Keratinocyte (primary cell): Measurements from ENCODE around the gene TTC28. TPM values are rescaled to one million over a fixed set of nuclear protein-coding genes. Genes with fewer than 3 reads are reported as not detected.

ENCODE experiments used
- DNase-seq: peaks from one replicate; pipeline ENCODE4 v3.0.0-alpha.2; 2011; ENCODE audit warnings: low read depth, missing footprints, low spot score
- FAIRE-seq: peaks from 2 replicates; lab custom pipeline; 2011; peaks lifted over from hg19 to GRCh38; lab: Jason Lieb, UNC
- H2AFZ ChIP-seq: 2 replicates; pipeline ENCODE4 v1.6.0; 2012; ENCODE audit warnings: low read length, control low read depth, inconsistent platforms; ENCODE audit not compliant: control insufficient read depth
- H3K27ac ChIP-seq: 2 replicates; pipeline ENCODE4 v1.5.1; 2011; ENCODE audit warnings: low read length; ENCODE audit not compliant: control insufficient read depth, insufficient read depth
- H3K27me3 ChIP-seq: 3 replicates; pipeline ENCODE4 v1.6.0; 2011; ENCODE audit warnings: low read length; ENCODE audit not compliant: control insufficient read depth, insufficient read depth; ENCODE audit errors: extremely low read depth
- H3K36me3 ChIP-seq, 2 experiments: 2 replicates in 1 of 2; 3 replicates in 1 of 2; pipeline ENCODE4 v1.5.1; 2011; ENCODE audit warnings: low read length in 2 of 2, mild to moderate bottlenecking in 1 of 2; ENCODE audit not compliant: control insufficient read depth in 2 of 2, insufficient read depth in 2 of 2; ENCODE audit errors: extremely low read depth in 1 of 2
- H3K4me1 ChIP-seq: 3 replicates; pipeline ENCODE4 v1.5.1; 2011; ENCODE audit warnings: low read length; ENCODE audit not compliant: control insufficient read depth, insufficient read depth; ENCODE audit errors: extremely low read depth
- H3K4me2 ChIP-seq: 3 replicates; pipeline ENCODE4 v1.6.0; 2011; ENCODE audit warnings: low read depth, low read length; ENCODE audit not compliant: control insufficient read depth, insufficient read depth; ENCODE audit errors: extremely low read depth
- H3K4me3 ChIP-seq, 3 experiments: fragments of 200-600 bp in 1 of 3; sonication (generic) in 1 of 3; 2 replicates in 2 of 3; 3 replicates in 1 of 3; pipeline ENCODE4 v1.5.1; 2011 to 2016; ENCODE audit warnings: low read length in 3 of 3, mild to moderate bottlenecking in 3 of 3, control low read depth in 2 of 3, inconsistent platforms in 1 of 3, low read depth in 1 of 3, mixed read lengths in 1 of 3, mixed run types in 1 of 3, moderate library complexity in 1 of 3; ENCODE audit not compliant: control insufficient read depth in 2 of 3, insufficient read depth in 2 of 3; ENCODE audit errors: extremely low read depth in 1 of 3
- H3K79me2 ChIP-seq: 2 replicates; pipeline ENCODE4 v1.6.0; 2012; ENCODE audit warnings: low read length; ENCODE audit not compliant: control insufficient read depth, insufficient read depth
- H3K9ac ChIP-seq: 3 replicates; pipeline ENCODE4 v1.6.0; 2011; ENCODE audit warnings: low read length; ENCODE audit not compliant: control insufficient read depth, insufficient read depth; ENCODE audit errors: extremely low read depth
- H3K9me1 ChIP-seq: 3 replicates; pipeline ENCODE4 v1.6.0; 2011; ENCODE audit warnings: low read length; ENCODE audit not compliant: control insufficient read depth, insufficient read depth; ENCODE audit errors: extremely low read depth
- H3K9me3 ChIP-seq: 2 replicates; pipeline ENCODE4 v1.5.1; 2012; ENCODE audit warnings: low read depth, low read length; ENCODE audit not compliant: control insufficient read depth
- H4K20me1 ChIP-seq: 3 replicates; pipeline ENCODE4 v1.6.0; 2011; ENCODE audit warnings: low read length; ENCODE audit not compliant: control insufficient read depth, insufficient read depth; ENCODE audit errors: extremely low read depth
- EZH2 ChIP-seq: IDR thresholded peaks from one replicate; pipeline ENCODE4 v1.6.1; 2012; ENCODE audit warnings: inconsistent platforms, mild to moderate bottlenecking, low read length, moderate library complexity
- dilution Hi-C: fragments of 300-500 bp; cut with MboI; formaldehyde crosslinking; loops from one replicate; pipeline ENCODE4 v1.7.0; 2020; ENCODE audit warnings: low sequenced_read_pairs; ENCODE audit not compliant: extremely low pct_ligation_motif_present
- polyA plus RNA-seq, 5 experiments: library from polyadenylated mRNA; depleted of rRNA in 3 of 5; stranded (reverse) in 3 of 5; stranded (forward) in 1 of 5; unstranded in 1 of 5; fragments of >200 nt; gene quantifications; 1 replicate in 1 of 5; 2 replicates in 3 of 5; 3 replicates in 1 of 5; pipeline versions ENCODE4 v1.2.1 to v1.2.3, GENCODE V29; 2011 to 2012; ENCODE audit warnings: missing spikeins in 2 of 5, low read depth in 1 of 5, low replicate concordance in 1 of 5
- TF ChIP-seq, protein P1 (sequence below), 3 experiments: IDR thresholded peaks in 1 of 3; conservative IDR thresholded peaks in 1 of 3; optimal IDR thresholded peaks in 1 of 3; 2 replicates in 2 of 3; 3 replicates in 1 of 3; pipeline versions ENCODE3 to v1.5.1; 2011; ENCODE audit warnings: low read length in 3 of 3, mild to moderate bottlenecking in 3 of 3, moderate library complexity in 2 of 3, control low read depth in 1 of 3, inconsistent platforms in 1 of 3; ENCODE audit not compliant: insufficient read depth in 2 of 3; ENCODE audit errors: extremely low read depth in 1 of 3

The TTC28 gene
- polyA plus RNA-seq, 1 donor (not counting 4 experiments of a cell fraction or from before 2014, with no cell fraction given), result 0.66 TPM

DNA sequence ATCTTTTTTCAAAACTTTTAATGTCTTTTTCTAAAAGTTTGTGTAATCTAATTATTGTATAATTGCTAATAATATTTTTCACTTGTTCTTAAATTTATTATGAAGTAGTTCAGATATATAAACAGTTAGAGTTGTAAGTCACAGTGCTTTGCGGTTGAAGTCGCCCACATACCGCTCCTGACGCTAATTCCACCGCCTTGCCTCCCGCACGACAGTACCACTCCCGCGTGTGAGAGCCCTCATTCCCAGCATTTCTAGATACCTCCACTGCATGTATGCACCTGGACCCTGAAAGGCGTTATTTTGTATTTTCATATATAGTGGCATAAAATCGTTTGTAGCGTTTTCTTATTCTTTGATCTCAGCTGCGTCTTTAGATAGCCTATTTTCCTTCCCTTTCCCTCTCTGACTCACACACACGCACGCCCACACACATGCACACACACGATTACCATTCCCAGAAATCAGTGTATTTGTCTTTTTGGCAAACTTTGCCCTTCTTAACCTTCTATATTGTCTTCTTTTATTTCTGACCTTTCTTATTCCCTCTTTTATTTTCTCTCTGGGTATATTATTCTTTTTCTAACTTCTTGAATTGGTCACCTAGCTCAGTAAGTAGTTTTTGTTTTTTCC is 704.1 kb downstream of the TTC28 start:
- no peaks in the 10 kb centered on the region for H3K36me3 ChIP-seq
- dilution Hi-C loops, result no loop called here
- H3K9me3 ChIP-seq, result no peaks in the 10 kb centered on the region
- H3K79me2 ChIP-seq, result no peaks in the 10 kb centered on the region
- no peak for DNase-seq
- no peak for FAIRE-seq
- TF ChIP-seq, protein P1, sequence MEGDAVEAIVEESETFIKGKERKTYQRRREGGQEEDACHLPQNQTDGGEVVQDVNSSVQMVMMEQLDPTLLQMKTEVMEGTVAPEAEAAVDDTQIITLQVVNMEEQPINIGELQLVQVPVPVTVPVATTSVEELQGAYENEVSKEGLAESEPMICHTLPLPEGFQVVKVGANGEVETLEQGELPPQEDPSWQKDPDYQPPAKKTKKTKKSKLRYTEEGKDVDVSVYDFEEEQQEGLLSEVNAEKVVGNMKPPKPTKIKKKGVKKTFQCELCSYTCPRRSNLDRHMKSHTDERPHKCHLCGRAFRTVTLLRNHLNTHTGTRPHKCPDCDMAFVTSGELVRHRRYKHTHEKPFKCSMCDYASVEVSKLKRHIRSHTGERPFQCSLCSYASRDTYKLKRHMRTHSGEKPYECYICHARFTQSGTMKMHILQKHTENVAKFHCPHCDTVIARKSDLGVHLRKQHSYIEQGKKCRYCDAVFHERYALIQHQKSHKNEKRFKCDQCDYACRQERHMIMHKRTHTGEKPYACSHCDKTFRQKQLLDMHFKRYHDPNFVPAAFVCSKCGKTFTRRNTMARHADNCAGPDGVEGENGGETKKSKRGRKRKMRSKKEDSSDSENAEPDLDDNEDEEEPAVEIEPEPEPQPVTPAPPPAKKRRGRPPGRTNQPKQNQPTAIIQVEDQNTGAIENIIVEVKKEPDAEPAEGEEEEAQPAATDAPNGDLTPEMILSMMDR (optimal IDR thresholded peaks at IDR 0.05 in 1 of 3, IDR thresholded peaks at IDR 0.05 in 1 of 3, conservative IDR thresholded peaks at IDR 0.05 in 1 of 3; ENCODE audit: extremely low read depth in 1 of 3, insufficient read depth in 2 of 3, low read length in 3 of 3), result no peak
- no peak for TF ChIP-seq EZH2
- no peak overlapping the region for H2AFZ ChIP-seq
- H3K4me3 ChIP-seq, result no peak overlapping the region
- H3K9me1 ChIP-seq, result no peaks in the 10 kb centered on the region
- H3K27me3 ChIP-seq, result no peaks in the 10 kb centered on the region
- no peak overlapping the region for H3K27ac ChIP-seq
- no peak overlapping the region for H3K9ac ChIP-seq
- no peak overlapping the region for H3K4me2 ChIP-seq
- no peaks in the 10 kb centered on the region for H4K20me1 ChIP-seq
- no peaks in the 10 kb centered on the region for H3K4me1 ChIP-seq

DNA sequence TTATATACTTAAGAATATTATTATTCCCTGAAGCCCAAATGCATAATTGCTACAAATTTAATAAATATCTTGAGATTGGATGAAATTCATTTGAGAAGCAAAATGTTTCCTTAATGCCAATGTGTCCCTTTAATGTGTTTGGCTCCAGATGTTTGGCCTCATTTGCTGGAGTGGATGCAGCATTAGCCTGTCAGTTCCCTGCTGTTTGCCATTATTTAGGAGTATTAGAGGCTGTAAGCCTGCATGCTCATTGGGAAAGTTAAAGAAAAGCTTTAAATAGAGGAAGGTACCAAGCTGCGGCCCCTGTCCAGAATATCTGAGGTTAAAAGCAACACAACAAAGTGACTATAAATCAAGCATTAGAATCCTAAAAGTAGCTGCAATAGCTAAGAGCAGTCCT is 705.8 kb downstream of the TTC28 start:
- no peak for FAIRE-seq
- no peaks in the 10 kb centered on the region for H3K4me1 ChIP-seq
- dilution Hi-C loops, result no loop called here

More for the DNA sequence above, 705.8 kb downstream of the TTC28 start:
- H3K27me3 ChIP-seq, result no peaks in the 10 kb centered on the region
- no peaks in the 10 kb centered on the region for H3K9me1 ChIP-seq
- no peak overlapping the region for H3K27ac ChIP-seq
- H3K9ac ChIP-seq, result no peak overlapping the region
- TF ChIP-seq EZH2, result no peak
- TF ChIP-seq, protein P1 (optimal IDR thresholded peaks at IDR 0.05 in 1 of 3, IDR thresholded peaks at IDR 0.05 in 1 of 3, conservative IDR thresholded peaks at IDR 0.05 in 1 of 3; ENCODE audit: extremely low read depth in 1 of 3, insufficient read depth in 2 of 3, low read length in 3 of 3), result no peak
- no peaks in the 10 kb centered on the region for H3K9me3 ChIP-seq
- no peak overlapping the region for H2AFZ ChIP-seq
- H3K4me3 ChIP-seq, result no peak overlapping the region
- H4K20me1 ChIP-seq, result no peaks in the 10 kb centered on the region
- H3K79me2 ChIP-seq, result no peaks in the 10 kb centered on the region
- DNase-seq, result no peak
- no peak overlapping the region for H3K4me2 ChIP-seq
- no peaks in the 10 kb centered on the region for H3K36me3 ChIP-seq
